GM21528 (cell line): ENCODE data around the gene ITGAX.

Source experiments
- ATAC-seq: cut with Tn5 transposase; IDR thresholded peaks from one replicate; pipeline ENCODE4 v1.9.1; 2021; ENCODE audit warnings: mild to moderate bottlenecking, moderate library complexity; ENCODE audit not compliant: unreplicated experiment, low FRiP score

ITGAX gene

DNA sequence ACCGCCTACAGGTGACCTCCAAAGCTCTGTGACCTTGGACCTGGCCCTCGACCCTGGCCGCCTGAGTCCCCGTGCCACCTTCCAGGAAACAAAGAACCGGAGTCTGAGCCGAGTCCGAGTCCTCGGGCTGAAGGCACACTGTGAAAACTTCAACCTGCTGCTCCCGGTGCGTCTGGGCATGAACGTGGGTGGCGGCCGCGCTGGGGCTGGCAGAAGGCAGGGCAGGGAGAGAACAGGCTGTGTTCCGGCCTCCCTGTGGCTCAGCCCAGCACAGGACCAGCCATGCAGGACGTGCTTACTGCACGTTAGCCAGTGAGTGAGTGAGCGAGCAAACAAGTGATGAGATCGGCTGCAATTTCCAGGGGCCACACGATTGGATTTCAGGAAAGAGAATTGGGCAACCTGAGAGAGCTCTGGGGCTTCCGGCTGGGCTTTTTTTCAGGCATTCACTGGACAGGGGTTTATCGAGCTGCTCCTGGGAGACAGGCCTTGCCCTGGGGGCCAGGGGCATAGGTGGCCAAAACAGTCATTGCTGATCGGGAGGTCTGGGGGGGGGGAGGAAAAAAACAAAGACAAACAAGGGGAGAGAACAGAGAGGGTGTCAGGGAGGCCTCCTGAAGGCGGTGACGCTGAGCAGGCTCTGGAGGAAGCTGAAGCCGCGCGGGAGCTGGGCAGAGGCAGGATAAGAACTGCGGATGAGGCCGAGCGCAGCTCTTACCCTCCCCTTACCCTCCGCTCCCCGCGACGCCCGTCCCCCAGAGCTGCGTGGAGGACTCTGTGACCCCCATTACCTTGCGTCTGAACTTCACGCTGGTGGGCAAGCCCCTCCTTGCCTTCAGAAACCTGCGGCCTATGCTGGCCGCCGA lies 16.9 kb downstream of the ITGAX start:
- ATAC-seq: no peak

DNA sequence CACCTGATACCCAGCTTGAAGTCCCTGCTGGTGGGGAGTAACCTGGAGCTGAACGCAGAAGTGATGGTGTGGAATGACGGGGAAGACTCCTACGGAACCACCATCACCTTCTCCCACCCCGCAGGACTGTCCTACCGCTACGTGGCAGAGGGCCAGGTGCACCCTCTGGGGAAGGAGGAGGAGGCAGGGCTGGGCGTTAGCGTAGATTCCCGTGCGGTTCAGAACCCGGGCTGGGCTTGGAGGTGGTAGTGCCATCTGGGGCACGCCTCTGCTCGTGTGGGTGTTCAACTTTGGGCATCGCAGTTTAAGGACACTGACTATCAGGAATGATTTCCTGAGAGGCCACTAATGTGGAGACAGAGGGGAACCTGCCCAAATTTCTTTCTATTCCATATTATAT lies 18.3 kb downstream of the ITGAX start:
- no peak for ATAC-seq

- no peak for ATAC-seq
Observed at GRCh38 chr16:31375231-31375630, 20.3 kb downstream of the ITGAX start.

DNA sequence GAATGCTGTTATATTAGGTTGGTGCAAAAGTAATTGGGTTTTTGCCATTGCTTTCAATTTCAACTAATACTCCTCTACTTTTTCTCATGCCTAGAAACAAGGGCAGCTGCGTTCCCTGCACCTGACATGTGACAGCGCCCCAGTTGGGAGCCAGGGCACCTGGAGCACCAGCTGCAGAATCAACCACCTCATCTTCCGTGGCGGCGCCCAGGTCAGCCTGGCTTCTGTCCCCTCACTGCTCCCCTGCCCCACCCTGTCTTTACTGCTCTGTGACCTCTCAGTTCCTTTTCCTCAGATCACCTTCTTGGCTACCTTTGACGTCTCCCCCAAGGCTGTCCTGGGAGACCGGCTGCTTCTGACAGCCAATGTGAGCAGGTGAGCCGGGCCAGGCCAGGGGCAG lies 21.7 kb downstream of the ITGAX start:
- ATAC-seq: no peak

DNA sequence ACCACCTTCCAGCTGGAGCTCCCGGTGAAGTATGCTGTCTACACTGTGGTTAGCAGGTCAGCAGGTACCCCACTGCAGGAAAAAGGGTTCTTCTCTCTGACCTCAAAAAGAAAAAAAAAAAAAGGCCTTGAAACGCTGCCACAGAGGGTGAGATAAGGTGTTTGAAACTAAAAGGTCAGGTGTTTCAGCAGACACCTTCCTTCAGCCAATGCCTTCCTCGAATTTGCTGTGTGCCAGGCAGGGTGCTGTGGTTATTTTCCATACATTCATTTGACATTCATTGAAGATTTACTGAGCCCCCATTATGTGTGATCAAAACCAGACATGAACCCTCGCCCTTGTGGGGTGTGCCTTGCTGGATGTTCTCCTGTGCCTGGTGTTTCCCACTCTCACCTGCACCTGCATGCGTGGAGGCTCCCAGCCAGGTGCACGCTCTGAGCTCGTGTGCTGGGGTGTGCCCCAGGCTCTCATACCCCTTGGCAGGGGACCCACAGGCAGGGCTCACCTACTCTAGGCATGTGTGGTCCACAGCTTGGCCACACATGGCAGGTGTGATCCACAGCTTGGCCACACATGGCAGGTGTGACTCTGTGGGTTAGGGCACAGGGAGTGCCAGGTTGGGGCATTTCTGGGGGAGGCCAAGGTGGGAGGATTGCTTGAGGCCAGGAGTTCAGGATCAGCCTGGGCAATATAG lies 22.4 kb downstream of the ITGAX start:
- no peak for ATAC-seq

DNA sequence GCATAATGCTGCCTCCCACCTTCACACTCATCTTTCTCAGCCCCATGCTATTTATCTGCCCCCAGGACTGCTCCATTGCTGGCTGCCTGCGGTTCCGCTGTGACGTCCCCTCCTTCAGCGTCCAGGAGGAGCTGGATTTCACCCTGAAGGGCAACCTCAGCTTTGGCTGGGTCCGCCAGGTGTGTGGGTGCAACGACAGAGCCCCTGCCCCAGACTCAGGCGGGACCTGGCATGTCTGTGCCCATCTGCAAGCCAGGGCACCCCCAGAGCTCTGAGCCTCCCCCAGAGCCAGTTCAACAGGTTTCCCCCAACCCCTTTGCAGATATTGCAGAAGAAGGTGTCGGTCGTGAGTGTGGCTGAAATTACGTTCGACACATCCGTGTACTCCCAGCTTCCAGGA lies 25.2 kb downstream of the ITGAX start:
- ATAC-seq: no peak

GRCh38 chr16:31382485-31383161 lies 27.6 kb downstream of the ITGAX start:
- ATAC-seq: no peak

- no peak for ATAC-seq
Observed at GRCh38 chr16:31385680-31386079, 30.7 kb downstream of the ITGAX start.

GRCh38 chr16:31386157-31386984 lies 31.4 kb downstream of the ITGAX start:
- ATAC-seq: no peak

GRCh38 chr16:31388535-31388934 lies 33.6 kb downstream of the ITGAX start:
- no peak for ATAC-seq

GRCh38 chr16:31390504-31391041 lies 35.6 kb downstream of the ITGAX start:
- no peak for ATAC-seq

DNA sequence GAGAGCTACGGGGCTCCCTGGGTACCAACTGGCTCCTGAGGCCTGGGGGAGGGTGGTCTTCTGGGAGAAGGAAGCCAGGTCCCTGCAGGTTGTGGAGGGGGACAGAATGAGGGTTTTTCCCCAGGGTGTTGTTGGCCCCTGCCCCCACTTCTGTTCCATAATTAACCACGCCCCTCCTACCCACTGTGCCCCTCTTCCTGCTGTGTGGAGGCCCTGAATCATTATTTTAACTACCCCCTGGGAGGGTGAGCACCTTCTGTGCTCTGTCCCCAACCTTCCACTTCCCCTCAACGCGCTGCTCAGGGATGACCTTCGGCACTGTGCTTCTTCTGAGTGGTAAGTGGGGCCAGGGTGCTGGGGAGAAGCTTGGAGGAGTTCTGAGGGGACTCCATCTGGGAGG lies 38.1 kb downstream of the ITGAX start, which contains the start of gene ITGAD:
TSS of gene ITGAD (plus strand) at position 280 of the 400 bp plus-strand sequence. CDS start at position 306, 26 bp downstream.
- ATAC-seq: no peak

GRCh38 chr16:31395647-31396046 lies 40.7 kb downstream of the ITGAX start:
- no peak for ATAC-seq

DNA sequence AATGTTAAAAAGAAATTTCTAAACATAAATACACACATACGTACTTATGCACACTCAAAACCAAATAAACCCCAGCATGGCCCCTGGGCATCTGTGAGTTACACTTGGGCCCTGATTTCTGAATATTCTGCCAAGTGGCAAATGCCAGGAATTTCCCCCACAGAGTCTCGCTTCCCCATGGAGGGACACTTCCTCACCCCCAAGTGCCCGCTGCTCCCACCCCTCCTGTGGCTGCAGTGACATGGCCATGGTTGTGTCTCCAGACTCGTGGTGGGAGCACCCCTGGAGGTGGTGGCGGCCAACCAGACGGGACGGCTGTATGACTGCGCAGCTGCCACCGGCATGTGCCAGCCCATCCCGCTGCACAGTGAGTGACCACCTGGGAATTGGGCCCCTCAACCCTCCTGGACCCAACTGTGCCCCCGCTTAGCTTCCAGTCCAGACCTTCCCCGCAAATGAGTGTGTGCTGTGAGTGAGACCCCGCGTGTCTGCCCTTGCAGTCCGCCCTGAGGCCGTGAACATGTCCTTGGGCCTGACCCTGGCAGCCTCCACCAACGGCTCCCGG lies 42.2 kb downstream of the ITGAX start:
- ATAC-seq: no peak

DNA sequence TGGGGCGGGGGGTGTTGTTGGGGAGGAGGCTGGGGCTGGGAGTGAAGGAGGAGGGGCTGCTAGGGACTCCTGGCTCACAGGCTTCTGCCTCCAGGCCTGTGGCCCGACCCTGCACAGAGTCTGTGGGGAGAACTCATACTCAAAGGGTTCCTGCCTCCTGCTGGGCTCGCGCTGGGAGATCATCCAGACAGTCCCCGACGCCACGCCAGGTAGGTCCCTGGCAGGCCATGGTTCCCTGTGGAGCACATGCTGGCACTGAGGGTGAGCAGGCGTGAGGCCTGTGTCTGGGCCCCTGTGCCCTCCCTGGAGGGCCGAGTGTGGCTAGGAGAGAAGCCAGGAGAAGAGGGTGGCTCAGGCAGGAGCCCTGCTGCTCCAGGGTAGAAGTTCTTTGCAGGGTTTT lies 42.7 kb downstream of the ITGAX start:
- no peak for ATAC-seq

- no peak for ATAC-seq
Observed at GRCh38 chr16:31400191-31400590, 45.2 kb downstream of the ITGAX start.

GRCh38 chr16:31401436-31401835 lies 46.5 kb downstream of the ITGAX start:
- ATAC-seq: no peak

GRCh38 chr16:31402687-31403086 lies 47.7 kb downstream of the ITGAX start:
- ATAC-seq: no peak

DNA sequence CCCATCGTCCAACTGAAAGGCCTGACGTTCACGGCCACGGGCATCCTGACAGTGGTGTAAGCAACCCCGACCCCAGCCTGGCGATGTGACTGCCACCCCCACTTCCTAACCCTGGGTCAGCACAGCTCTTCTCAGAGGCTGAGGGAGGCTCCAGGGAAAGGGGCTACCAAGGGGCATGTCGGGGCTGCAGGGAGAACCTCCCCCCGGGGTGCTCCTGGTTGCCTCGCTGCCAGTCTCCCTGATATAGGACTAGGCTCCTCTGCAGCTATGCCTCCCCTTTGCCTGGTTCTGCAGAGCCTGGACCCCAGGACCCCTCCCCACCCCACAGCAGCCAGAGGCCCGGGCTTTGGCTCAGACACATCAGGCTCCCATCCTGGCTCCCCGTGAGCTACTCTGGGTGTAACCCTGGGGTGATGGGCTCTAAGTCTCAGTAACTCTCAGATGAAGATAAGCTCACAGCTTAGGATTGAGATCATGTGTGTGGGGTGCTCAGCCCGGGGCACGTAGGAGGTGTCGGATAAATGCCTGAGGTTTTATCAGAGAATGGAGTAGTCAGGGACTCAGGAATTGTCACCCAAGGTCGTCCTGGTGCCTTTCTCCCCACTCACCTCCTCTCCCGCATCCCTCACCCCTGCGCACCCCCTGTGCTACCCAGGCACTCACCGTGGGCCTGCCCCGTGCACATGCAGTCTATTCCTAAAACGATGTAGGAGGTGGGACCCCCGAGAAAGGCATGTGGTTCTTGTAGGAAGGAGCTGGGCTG lies 48.8 kb downstream of the ITGAX start:
- ATAC-seq: no peak
